H9 (cell line): ENCODE results near the gene PALS1. TPM values are rescaled to one million over a fixed set of nuclear protein-coding genes. Genes with fewer than 3 reads are reported as not detected.

Experiments
- DNase-seq: peaks from one replicate; pipeline ENCODE4 v3.0.0-alpha.2; 2017
- H2AFZ ChIP-seq: one replicate; pipeline ENCODE4 v1.6.1; 2013; ENCODE audit warnings: mild to moderate bottlenecking, low read length, control low read depth, moderate library complexity
- H2AK5ac ChIP-seq: 2 replicates; pipeline ENCODE4 v1.6.1; 2013; ENCODE audit warnings: low read length, control low read depth, mixed read lengths; ENCODE audit not compliant: insufficient read length
- H2BK120ac ChIP-seq: one replicate; pipeline ENCODE4 v1.6.1; 2013; ENCODE audit warnings: low read depth, mild to moderate bottlenecking, low read length, control low read depth, inconsistent platforms; ENCODE audit not compliant: poor library complexity, severe bottlenecking
- H2BK12ac ChIP-seq: 2 replicates; pipeline ENCODE4 v1.6.1; 2013; ENCODE audit warnings: low read length, control low read depth, mixed read lengths, low read depth; ENCODE audit not compliant: insufficient read length
- H2BK15ac ChIP-seq: 2 replicates; pipeline ENCODE4 v1.6.1; 2013; ENCODE audit warnings: low read depth, low read length, control low read depth
- H2BK20ac ChIP-seq: one replicate; pipeline ENCODE4 v1.6.1; 2013; ENCODE audit warnings: low read depth, mild to moderate bottlenecking, low read length, control low read depth, inconsistent platforms; ENCODE audit not compliant: poor library complexity, severe bottlenecking
- H2BK5ac ChIP-seq: 2 replicates; pipeline ENCODE4 v1.6.1; 2013; ENCODE audit warnings: low read length, control low read depth, mixed read lengths; ENCODE audit not compliant: insufficient read length
- H3K14ac ChIP-seq: 2 replicates; pipeline ENCODE4 v1.6.1; 2013; ENCODE audit warnings: low read length, control low read depth; ENCODE audit not compliant: insufficient read depth
- H3K18ac ChIP-seq: 2 replicates; pipeline ENCODE4 v1.6.1; 2013; ENCODE audit warnings: low read depth, mild to moderate bottlenecking, mixed read lengths, low read length, control low read depth; ENCODE audit not compliant: insufficient read length
- H3K23ac ChIP-seq: 2 replicates; pipeline ENCODE4 v1.6.1; 2013; ENCODE audit warnings: low read length, control low read depth, mixed read lengths, low read depth; ENCODE audit not compliant: insufficient read length
- H3K23me2 ChIP-seq: 2 replicates; pipeline ENCODE4 v1.6.1; 2013; ENCODE audit warnings: low read depth, mild to moderate bottlenecking, mixed read lengths, low read length, control low read depth; ENCODE audit not compliant: insufficient read length, poor library complexity, severe bottlenecking
- H3K27ac ChIP-seq: 2 replicates; pipeline ENCODE4 v1.5.1; 2013; ENCODE audit warnings: low read length, control low read depth, mixed read lengths, low read depth; ENCODE audit not compliant: insufficient read length
- H3K27me3 ChIP-seq: 2 replicates; pipeline ENCODE4 v1.6.1; 2013; ENCODE audit warnings: low read length, control low read depth, inconsistent platforms; ENCODE audit not compliant: insufficient read depth
- H3K4ac ChIP-seq: 2 replicates; pipeline ENCODE4 v1.6.1; 2013; ENCODE audit warnings: low read depth, mild to moderate bottlenecking, control low read depth, inconsistent platforms, low read length, moderate library complexity
- H3K4me1 ChIP-seq: 2 replicates; pipeline ENCODE4 v1.6.1; 2013; ENCODE audit warnings: low read length, control low read depth, inconsistent platforms; ENCODE audit not compliant: insufficient read depth
- H3K4me2 ChIP-seq: 2 replicates; pipeline ENCODE4 v1.6.1; 2013; ENCODE audit warnings: low read length, control low read depth, mixed read lengths; ENCODE audit not compliant: insufficient read length, insufficient read depth
- H3K56ac ChIP-seq: 2 replicates; pipeline ENCODE4 v1.6.1; 2013; ENCODE audit warnings: low read depth, mild to moderate bottlenecking, mixed read lengths, low read length, control low read depth; ENCODE audit not compliant: insufficient read length
- H3K79me1 ChIP-seq: 2 replicates; pipeline ENCODE4 v1.6.1; 2013; ENCODE audit warnings: low read depth, mild to moderate bottlenecking, moderate library complexity, low read length, control low read depth, inconsistent platforms; ENCODE audit not compliant: insufficient read depth, poor library complexity, severe bottlenecking
- H3K79me2 ChIP-seq: 2 replicates; pipeline ENCODE4 v1.6.1; 2013; ENCODE audit warnings: low read length, control low read depth, inconsistent platforms; ENCODE audit not compliant: insufficient read depth
- H3K9ac ChIP-seq: 2 replicates; pipeline ENCODE4 v1.6.1; 2013; ENCODE audit warnings: low read length, control low read depth, mixed read lengths; ENCODE audit not compliant: insufficient read length; ENCODE audit errors: extremely low read depth
- H3K9me3 ChIP-seq: one replicate; pipeline ENCODE4 v1.6.1; 2013; ENCODE audit warnings: low read depth, low read length, inconsistent platforms; ENCODE audit not compliant: control insufficient read depth
- H3T11ph ChIP-seq: one replicate; pipeline ENCODE4 v1.6.1; 2013; ENCODE audit warnings: mild to moderate bottlenecking, low read length, control low read depth, inconsistent platforms
- H4K20me1 ChIP-seq: one replicate; pipeline ENCODE4 v1.6.1; 2013; ENCODE audit not compliant: control insufficient read depth, insufficient read length, insufficient read depth
- H4K5ac ChIP-seq: 2 replicates; pipeline ENCODE4 v1.6.1; 2013; ENCODE audit warnings: low read depth, mild to moderate bottlenecking, mixed read lengths, low read length, control low read depth; ENCODE audit not compliant: insufficient read length
- H4K8ac ChIP-seq: replicated peaks from 2 replicates; pipeline ENCODE4 v1.6.1; 2013; ENCODE audit warnings: low read length, control low read depth, mixed read lengths, low read depth; ENCODE audit not compliant: insufficient read length
- H4K91ac ChIP-seq: 2 replicates; pipeline ENCODE4 v1.6.1; 2013; ENCODE audit warnings: low read depth, mild to moderate bottlenecking, moderate library complexity, mixed read lengths, low read length, control low read depth; ENCODE audit not compliant: insufficient read length
- H3K27ac Mint-ChIP-seq, 3 experiments: 2 replicates in 2 of 3; 3 replicates in 1 of 3; pipeline ENCODE4 v1.8.0; 2020 to 2021; ENCODE audit warnings: mixed read lengths in 3 of 3, mild to moderate bottlenecking in 1 of 3, moderate library complexity in 1 of 3
- H3K27me3 Mint-ChIP-seq: 2 replicates; pipeline ENCODE4 v1.8.0; 2021; ENCODE audit warnings: low read depth, mild to moderate bottlenecking, moderate library complexity, mixed read lengths
- H3K36me3 Mint-ChIP-seq, 3 experiments: 2 replicates in 2 of 3; 3 replicates in 1 of 3; pipeline ENCODE4 v1.8.0; 2020 to 2021; ENCODE audit warnings: low read depth in 3 of 3, mixed read lengths in 3 of 3; ENCODE audit not compliant: insufficient read depth in 1 of 3
- H3K4me1 Mint-ChIP-seq, 2 experiments: 2 replicates each; pipeline ENCODE4 v1.8.0; 2020; ENCODE audit warnings: mixed read lengths in 2 of 2
- H3K4me3 Mint-ChIP-seq, 2 experiments: 2 replicates in 1 of 2; 3 replicates in 1 of 2; pipeline ENCODE4 v1.8.0; 2020 to 2021; ENCODE audit warnings: mild to moderate bottlenecking in 2 of 2, mixed read lengths in 2 of 2, moderate library complexity in 1 of 2
- H3K9me3 Mint-ChIP-seq, 2 experiments: 2 replicates in 1 of 2; 3 replicates in 1 of 2; pipeline ENCODE4 v1.8.0; 2020; ENCODE audit warnings: mild to moderate bottlenecking in 2 of 2, mixed read lengths in 2 of 2, moderate library complexity in 1 of 2
- CTCF ChIP-seq: fragments of 200-600 bp; sonication (generic); conservative IDR thresholded peaks from 3 replicates; pipeline ENCODE4 v1.8.0; 2021; ENCODE audit warnings: antibody characterized with exemption, mild to moderate bottlenecking
- WGBS: extraction: QIAGEN DNeasy Blood & Tissue Kit; methylation state at CpG from one replicate; pipeline ENCODE4 v1.1.7; 2013; ENCODE audit warnings: missing lambda C conversion rate, low lambda C conversion rate, mixed read lengths; ENCODE audit not compliant: insufficient read length; ENCODE audit errors: extremely low coverage; 5-methylcytosine and 5-hydroxymethylcytosine counted together
- total RNA-seq: library from RNA; stranded (reverse); gene quantifications from 2 replicates; pipeline ENCODE4 v1.2.1, GENCODE V29; 2021

Gene PALS1
- total RNA-seq, 1 experiment from 2014 or later: 18.0 TPM

GRCh38 chr14:67195279-67195678 lies 46.0 kb upstream of the PALS1 start:
- H3K4ac ChIP-seq: no peak overlapping the region
- Mint-ChIP-seq H3K4me1 (no peaks in the 10 kb centered on the region; a peak in 1 of 4 replicates), H3K36me3 (no peaks in the 10 kb centered on the region), H3K9me3 (no peaks in the 10 kb centered on the region), H3K4me3 (no peak overlapping the region), H3K27me3 (no peaks in the 10 kb centered on the region), H3K27ac (no peak overlapping the region; a peak in 1 of 7 replicates)
- H3K14ac ChIP-seq: no peak overlapping the region
- H3K23me2 ChIP-seq: no peaks in the 10 kb centered on the region
- H4K20me1 ChIP-seq: no peaks in the 10 kb centered on the region
- no peak overlapping the region for H2BK15ac ChIP-seq
- H2BK20ac ChIP-seq: no peak overlapping the region
- H2BK120ac ChIP-seq: no peak overlapping the region
- H3K9ac ChIP-seq: no peak overlapping the region
- no peak overlapping the region for H4K91ac ChIP-seq
- no peaks in the 10 kb centered on the region for H3K27me3 ChIP-seq
- DNase-seq: no peak
- H3K4me1 ChIP-seq: no peaks in the 10 kb centered on the region
- no peak overlapping the region for H3K4me2 ChIP-seq
- H3K18ac ChIP-seq: no peak overlapping the region
- no peak overlapping the region for H2BK5ac ChIP-seq
- no CpG with 5 or more reads among the region's 2 CpGs for WGBS
- H2BK12ac ChIP-seq: no peak overlapping the region
- no peak overlapping the region for H4K8ac ChIP-seq
- H3T11ph ChIP-seq: no peak overlapping the region
- H3K79me2 ChIP-seq: no peaks in the 10 kb centered on the region
- H3K23ac ChIP-seq: no peak overlapping the region
- no peak for TF ChIP-seq CTCF
- H4K5ac ChIP-seq: no peak overlapping the region
- no peak overlapping the region for H3K27ac ChIP-seq
- H3K56ac ChIP-seq: no peak overlapping the region
- no peaks in the 10 kb centered on the region for H3K79me1 ChIP-seq
- no peak overlapping the region for H2AK5ac ChIP-seq
- H3K9me3 ChIP-seq: no peaks in the 10 kb centered on the region
- H2AFZ ChIP-seq: no peak overlapping the region
